HG03432 (cell line): ENCODE data around the gene RABGGTA.

Experiments used
- ATAC-seq: cut with Tn5 transposase; IDR thresholded peaks from one replicate; pipeline ENCODE4 v1.9.1; 2021; ENCODE audit warnings: mild to moderate bottlenecking, moderate library complexity; ENCODE audit not compliant: unreplicated experiment

Gene RABGGTA

GRCh38 chr14:24271134-24271833 is at the start of gene RABGGTA:
Gene RABGGTA, minus strand, starts transcription at chr14:24271597. Its CDS starts 482 bp downstream, at chr14:24271115.
- ATAC-seq: peak; percentile 91

DNA sequence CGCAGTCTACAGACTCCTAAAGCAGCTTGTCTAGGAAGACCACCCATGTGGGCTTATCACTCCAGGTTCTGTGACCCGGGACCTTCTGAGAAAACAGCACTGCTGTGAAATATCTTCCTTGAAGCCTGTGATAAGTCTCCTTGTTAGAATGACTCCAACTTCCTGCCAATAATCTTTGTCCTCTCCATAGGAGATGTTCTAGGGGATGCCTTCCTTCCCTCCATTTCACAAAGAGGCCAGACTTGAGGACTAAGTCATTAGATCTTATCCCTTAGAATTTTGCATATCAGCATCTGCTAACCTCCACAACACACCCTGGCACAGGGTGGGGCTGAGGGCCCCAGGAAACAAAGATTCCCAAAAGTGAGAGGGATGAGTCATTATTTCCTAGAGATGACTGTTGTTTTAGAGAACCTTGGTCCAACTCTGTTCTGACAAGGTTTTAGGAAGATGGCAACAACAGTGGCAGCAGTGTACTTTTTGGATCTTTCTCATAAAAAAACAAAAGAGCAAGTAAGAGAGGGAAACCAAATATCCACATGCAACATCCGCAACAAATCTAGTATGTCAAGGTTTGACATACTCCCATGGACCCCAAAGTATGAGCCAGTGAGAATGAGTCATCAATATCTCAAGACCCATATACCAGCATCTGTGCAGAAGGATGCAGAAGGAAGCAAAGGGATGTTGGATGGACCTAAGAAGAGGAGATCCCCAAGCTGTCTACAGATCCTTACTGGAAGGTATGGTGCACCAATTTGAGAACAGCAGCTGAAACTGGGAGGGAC is 45.9 kb upstream of the RABGGTA start:
- ATAC-seq: no peak

- ATAC-seq: no peak
These were observed 45.2 kb upstream of the RABGGTA start for GRCh38 chr14:24316597-24316950.

- ATAC-seq: no peak
These were observed 44.6 kb upstream of the RABGGTA start for GRCh38 chr14:24315807-24316596.

GRCh38 chr14:24315243-24315806 is 43.9 kb upstream of the RABGGTA start:
- ATAC-seq: no peak

DNA sequence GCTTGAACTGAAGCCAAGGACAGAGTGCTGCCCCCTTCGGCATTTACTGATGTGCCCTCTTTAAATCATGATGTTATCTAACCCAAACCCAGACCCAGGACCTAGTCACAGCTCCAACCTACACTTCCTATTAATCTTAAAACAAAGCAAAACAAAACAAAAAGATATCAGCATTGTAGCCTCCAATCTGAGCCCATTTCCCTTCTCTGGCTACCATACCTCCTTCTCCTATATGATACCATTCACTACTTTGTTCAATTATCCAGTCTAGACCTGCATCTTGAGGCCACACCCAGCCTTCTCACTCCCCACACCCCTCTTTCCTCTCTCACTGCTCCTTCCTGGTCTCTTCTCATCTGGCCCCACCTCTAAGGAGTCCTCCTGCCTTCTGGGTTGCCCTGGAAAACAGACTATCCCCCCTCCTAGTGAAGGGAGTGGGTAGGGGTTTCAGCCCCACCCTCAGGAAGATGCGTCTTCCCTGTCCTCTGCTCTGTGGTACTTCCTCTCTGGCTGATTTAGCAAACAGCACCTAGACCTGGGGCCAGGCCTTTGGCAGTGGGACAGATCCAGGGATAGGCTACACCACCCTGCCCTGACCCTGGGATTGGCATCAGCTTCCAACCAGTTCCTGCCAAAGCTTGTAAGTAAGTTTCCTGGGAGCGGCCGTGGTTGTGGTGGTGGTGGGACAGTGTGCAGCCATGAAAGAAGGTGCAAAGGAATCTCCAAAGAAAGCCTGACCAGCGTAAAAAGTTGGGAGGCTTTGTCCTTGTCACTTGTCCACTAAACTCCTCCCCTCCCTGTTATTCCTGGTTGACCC is 43.2 kb upstream of the RABGGTA start:
- no peak for ATAC-seq

GRCh38 chr14:24313913-24314312 is 42.5 kb upstream of the RABGGTA start:
- no peak for ATAC-seq

DNA sequence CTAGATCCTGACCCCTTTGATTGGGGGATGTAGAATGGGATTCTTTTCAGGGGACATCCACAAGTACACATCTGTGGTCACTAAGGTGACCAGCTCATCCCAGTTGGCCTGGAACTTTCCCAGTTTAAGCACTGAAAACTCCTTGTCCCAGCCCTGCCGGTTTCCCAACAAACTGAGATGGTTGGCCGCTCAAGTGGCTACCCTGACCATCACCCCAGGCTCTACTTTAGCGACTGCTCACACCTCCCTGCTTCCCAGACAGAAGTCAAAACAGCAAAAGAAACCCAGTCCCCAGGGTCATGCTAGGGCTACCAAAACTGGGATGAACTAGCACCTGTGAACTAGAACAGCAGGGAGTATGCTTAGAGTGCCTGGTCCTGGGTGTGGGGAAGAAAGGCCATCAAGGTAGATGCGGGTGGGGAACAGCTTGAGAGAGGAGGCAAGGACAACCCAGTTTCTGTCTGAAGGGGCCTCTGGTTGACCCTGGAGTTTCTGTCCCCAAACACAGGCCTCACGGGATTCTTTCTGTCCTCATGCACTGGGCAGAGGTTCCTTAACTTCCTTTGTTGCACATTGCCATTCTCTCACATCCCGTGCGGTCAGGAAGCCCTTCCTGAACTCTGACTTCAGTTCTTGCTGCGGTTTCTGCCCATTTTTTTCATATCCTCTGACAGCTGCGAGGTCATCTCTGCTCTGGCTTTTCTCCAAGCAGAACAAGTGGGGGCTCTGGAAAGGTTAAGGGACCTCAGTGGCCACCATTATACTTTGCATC is 41.5 kb upstream of the RABGGTA start:
- ATAC-seq: no peak

GRCh38 chr14:24311837-24312615 is 40.6 kb upstream of the RABGGTA start:
- no peak for ATAC-seq

DNA sequence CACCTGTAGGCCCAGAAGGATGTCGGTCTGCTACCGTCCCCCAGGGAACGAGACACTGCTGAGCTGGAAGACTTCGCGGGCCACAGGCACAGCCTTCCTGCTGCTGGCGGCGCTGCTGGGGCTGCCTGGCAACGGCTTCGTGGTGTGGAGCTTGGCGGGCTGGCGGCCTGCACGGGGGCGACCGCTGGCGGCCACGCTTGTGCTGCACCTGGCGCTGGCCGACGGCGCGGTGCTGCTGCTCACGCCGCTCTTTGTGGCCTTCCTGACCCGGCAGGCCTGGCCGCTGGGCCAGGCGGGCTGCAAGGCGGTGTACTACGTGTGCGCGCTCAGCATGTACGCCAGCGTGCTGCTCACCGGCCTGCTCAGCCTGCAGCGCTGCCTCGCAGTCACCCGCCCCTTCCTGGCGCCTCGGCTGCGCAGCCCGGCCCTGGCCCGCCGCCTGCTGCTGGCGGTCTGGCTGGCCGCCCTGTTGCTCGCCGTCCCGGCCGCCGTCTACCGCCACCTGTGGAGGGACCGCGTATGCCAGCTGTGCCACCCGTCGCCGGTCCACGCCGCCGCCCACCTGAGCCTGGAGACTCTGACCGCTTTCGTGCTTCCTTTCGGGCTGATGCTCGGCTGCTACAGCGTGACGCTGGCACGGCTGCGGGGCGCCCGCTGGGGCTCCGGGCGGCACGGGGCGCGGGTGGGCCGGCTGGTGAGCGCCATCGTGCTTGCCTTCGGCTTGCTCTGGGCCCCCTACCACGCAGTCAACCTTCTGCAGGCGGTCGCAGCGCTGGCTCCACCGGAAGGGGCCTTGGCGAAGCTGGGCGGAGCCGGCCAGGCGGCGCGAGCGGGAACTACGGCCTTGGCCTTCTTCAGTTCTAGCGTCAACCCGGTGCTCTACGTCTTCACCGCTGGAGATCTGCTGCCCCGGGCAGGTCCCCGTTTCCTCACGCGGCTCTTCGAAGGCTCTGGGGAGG is 39.5 kb upstream of the RABGGTA start, which contains the start of gene LTB4R:
Gene LTB4R, plus strand, starts transcription at position 857 of the 959 bp plus-strand sequence. CDS start 4,150 bp downstream, outside the sequence.
- peak; percentile 80 for ATAC-seq

- no peak for ATAC-seq
These were observed 38.9 kb upstream of the RABGGTA start for GRCh38 chr14:24310265-24310645.

- no peak for ATAC-seq
These were observed 38.3 kb upstream of the RABGGTA start, which contains the start of gene LTB4R2 for GRCh38 chr14:24309538-24310264. Gene LTB4R2, plus strand, starts transcription at chr14:24310140. Its CDS starts 525 bp downstream, at chr14:24310665.

GRCh38 chr14:24308342-24309124 is 37.1 kb upstream of the RABGGTA start:
- ATAC-seq: no peak

- ATAC-seq: peak; percentile 32
These were observed 36.4 kb upstream of the RABGGTA start, which contains the start of gene CIDEB for GRCh38 chr14:24307575-24308341. Gene CIDEB, minus strand, starts transcription at chr14:24307977. Its CDS starts 119 bp downstream, at chr14:24307858.

DNA sequence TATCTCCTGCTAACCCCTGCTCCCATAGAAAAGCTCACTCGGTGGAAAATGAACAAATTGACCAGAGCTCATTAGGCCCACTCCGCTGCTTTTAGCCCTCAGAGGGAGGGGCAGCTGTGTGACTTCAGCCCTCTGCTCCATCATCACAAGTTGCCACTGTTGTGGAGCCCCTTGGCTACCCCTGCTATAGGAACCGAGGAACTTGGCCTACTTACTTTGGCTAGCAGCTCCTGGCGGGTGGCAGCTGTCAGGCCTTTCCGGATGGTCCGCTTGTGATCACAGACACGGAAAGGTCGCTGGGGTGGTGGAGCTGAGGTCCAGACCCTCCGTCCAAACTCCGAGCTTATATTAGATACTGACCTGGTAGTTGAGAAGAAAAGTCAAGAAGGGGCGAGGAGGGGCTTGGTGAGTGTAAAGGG is 35.8 kb upstream of the RABGGTA start:
- no peak for ATAC-seq
